WERI-Rb-1 (cell line): ENCODE results near the gene PCLO.
"Not testable (repeated sequence)": the region's sequence is repeated elsewhere in the genome, so short reads cannot be mapped to it uniquely, and the experiment has no call there.

ENCODE experiments used
- DNase-seq: peaks from one replicate; pipeline ENCODE4 v3.0.0-alpha.2; 2020
- H3K27ac ChIP-seq: fragments of 250-450 bp; sonication (Bioruptor Pico); 2 replicates; pipeline ENCODE4 v1.5.1; 2020; ENCODE audit warnings: mild to moderate bottlenecking, moderate library complexity
- H3K27me3 ChIP-seq: fragments of 250-450 bp; sonication (Bioruptor Pico); 2 replicates; pipeline ENCODE4 v1.5.1; 2021; ENCODE audit warnings: mild to moderate bottlenecking, low read depth, moderate library complexity; ENCODE audit not compliant: insufficient read depth, severe bottlenecking
- H3K36me3 ChIP-seq: fragments of 250-450 bp; sonication (Bioruptor Pico); 2 replicates; pipeline ENCODE4 v1.5.1; 2020; ENCODE audit warnings: mild to moderate bottlenecking, moderate library complexity
- H3K4me3 ChIP-seq: 2 replicates; pipeline ENCODE4 v1.5.1; 2011; ENCODE audit warnings: low read depth, mild to moderate bottlenecking, control low read depth, low read length
- H3K9me3 ChIP-seq: fragments of 250-450 bp; sonication (Bioruptor Pico); 2 replicates; pipeline ENCODE4 v1.5.1; 2021; ENCODE audit warnings: mild to moderate bottlenecking, moderate library complexity; ENCODE audit not compliant: severe bottlenecking
- TF ChIP-seq, protein P1 (sequence below): IDR thresholded peaks from 2 replicates; pipeline ENCODE4 v1.5.1; 2011; ENCODE audit warnings: low read depth, mild to moderate bottlenecking, control low read depth, inconsistent platforms, low read length

PCLO gene

DNA sequence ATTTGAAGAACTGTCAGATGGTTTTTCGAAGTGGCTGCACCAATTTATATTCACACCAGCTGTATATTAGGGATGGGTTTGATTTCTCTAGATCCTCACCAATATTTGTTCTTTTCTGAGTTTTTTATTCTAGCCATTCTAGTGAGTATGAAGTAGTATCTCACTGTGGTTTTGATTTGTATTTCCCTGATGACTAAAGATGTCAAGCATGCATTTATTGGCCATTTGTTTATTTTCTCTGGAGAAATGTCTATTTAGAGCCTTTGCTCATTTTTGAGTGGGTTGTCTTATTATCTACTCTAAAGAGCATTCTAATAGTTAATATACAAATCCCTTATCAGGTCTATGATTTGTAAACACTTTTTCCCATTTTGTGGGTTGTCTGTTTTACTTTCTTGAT, 123.9 kb downstream of the PCLO start:
- no peaks in the 10 kb centered on the region for H3K27me3 ChIP-seq
- no peak overlapping the region for H3K27ac ChIP-seq
- TF ChIP-seq, protein P1, sequence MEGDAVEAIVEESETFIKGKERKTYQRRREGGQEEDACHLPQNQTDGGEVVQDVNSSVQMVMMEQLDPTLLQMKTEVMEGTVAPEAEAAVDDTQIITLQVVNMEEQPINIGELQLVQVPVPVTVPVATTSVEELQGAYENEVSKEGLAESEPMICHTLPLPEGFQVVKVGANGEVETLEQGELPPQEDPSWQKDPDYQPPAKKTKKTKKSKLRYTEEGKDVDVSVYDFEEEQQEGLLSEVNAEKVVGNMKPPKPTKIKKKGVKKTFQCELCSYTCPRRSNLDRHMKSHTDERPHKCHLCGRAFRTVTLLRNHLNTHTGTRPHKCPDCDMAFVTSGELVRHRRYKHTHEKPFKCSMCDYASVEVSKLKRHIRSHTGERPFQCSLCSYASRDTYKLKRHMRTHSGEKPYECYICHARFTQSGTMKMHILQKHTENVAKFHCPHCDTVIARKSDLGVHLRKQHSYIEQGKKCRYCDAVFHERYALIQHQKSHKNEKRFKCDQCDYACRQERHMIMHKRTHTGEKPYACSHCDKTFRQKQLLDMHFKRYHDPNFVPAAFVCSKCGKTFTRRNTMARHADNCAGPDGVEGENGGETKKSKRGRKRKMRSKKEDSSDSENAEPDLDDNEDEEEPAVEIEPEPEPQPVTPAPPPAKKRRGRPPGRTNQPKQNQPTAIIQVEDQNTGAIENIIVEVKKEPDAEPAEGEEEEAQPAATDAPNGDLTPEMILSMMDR = no peak
- no peak overlapping the region for H3K4me3 ChIP-seq
- DNase-seq = no peak
- no peaks in the 10 kb centered on the region for H3K36me3 ChIP-seq
- no peaks in the 10 kb centered on the region for H3K9me3 ChIP-seq

DNA sequence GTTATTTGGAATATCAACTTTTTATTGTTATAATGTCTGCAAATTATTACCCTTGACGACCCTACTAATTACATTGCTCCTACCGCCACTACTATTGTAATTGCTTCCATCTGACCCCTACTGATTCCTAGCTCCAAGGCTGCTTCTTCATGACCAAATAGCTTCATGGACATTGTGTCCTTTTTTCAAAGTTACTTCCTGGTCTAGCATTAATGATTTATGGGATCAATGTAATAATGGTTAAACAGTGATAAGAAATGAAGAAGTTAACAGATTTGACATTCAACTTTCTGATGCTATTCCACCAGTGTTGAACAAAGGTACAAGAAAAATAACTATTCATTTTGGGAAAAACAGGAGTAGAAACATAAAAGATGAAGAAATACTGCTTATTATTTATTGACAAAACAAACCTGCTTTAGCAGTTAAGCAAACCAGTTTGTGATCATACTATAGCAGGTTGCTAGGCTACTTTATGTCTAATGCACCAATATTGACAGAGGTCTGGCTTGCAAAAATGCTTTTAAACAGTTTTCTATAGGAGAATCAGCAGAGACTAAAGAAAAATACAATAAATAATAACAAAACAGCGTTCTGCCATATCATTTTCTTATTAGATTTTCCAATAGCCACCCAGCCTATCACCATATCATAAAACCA, 125.8 kb downstream of the PCLO start:
- H3K9me3 ChIP-seq = no peaks in the 10 kb centered on the region
- TF ChIP-seq, protein P1 = no peak
- H3K4me3 ChIP-seq = no peak overlapping the region
- H3K27me3 ChIP-seq = no peaks in the 10 kb centered on the region
- H3K27ac ChIP-seq = no peak overlapping the region
- no peaks in the 10 kb centered on the region for H3K36me3 ChIP-seq
- DNase-seq = no peak

DNA sequence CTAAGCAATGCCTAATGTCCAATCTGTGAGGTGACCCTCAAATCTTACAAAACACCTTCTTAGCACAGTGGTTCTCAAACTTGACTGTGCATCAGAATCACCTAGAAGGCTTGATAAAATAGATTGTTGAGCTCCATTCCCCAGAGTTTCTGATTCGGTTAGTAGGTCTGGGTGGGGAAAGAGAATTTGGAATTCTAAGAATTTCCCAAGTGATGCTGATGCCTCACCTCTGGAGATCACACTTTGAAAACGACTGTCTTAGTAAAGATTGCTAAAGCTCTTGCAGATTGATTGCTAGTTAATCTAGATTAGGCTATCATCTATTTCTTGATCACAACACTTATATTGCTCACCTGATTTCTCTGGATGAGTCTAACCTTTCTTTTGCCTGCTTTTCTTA, 126.6 kb downstream of the PCLO start:
- no peak for DNase-seq
- TF ChIP-seq, protein P1 = no peak
- Histone ChIP-seq H3K27me3 (no peaks in the 10 kb centered on the region), H3K9me3 (no peaks in the 10 kb centered on the region), H3K4me3 (no peak overlapping the region), H3K27ac (no peak overlapping the region), H3K36me3 (no peaks in the 10 kb centered on the region)

DNA sequence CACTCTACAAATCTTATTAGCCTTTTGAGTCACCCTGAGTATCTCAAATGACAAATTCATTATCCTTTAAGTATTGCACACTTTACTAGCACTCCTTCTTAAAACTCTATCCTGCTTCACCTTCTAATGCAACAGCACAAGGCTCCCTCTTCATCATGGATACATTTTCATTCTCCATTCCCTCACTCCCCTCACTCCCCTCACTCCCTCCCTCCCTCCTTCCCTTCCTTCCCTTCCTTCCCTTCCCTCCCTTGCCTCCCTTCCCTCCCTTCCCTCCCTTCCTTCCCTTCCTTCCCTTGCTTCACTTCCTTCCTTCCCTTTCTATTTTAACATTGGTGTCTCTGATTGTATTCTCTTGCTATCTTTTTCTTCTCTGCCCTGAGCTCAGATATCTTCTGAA, 130.5 kb downstream of the PCLO start:
- Histone ChIP-seq H3K4me3 (no peak overlapping the region), H3K9me3 (no peaks in the 10 kb centered on the region), H3K27me3 (no peaks in the 10 kb centered on the region), H3K27ac (no peak overlapping the region), H3K36me3 (no peaks in the 10 kb centered on the region)
- TF ChIP-seq, protein P1 = no peak
- DNase-seq = no peak

DNA sequence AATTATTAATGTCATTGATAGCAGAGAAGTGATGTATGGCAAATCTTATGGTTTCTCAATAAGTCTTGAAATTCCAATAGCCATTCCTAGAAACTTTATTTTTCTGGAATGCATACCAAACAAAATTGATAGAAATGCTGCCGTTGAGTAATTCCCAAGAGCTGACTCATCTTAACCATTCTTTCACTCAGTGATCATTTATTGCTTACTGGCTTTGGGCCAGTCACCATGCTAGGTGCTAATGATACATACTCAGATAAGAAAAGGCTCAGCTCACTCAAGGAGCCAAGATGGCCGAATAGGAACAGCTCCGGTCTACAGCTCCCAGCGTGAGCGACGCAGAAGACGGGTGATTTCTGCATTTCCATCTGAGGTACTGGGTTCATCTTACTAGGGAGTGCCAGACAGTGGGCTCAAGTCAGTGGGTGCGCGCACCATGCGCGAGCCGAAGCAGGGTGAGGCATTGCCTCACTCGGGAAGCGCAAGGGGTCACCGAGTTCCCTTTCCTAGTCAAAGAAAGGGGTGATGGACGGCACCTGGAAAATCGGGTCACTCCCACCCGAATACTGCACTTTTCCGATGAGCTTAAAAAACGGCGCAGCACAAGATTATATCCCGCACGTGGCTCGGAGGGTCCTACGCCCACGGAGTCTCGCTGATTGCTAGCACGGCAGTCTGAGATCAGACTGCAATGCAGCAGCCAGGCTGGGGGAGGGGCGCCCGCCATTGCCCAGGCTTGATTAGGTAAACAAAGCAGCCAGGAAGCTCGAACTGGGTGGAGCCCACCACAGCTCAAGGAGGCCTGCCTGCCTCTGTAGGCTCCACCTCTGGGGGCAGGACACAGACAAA, 138.6 kb downstream of the PCLO start:
- H3K9me3 ChIP-seq, H3K27me3 ChIP-seq, H3K4me3 ChIP-seq, DNase-seq, H3K36me3 ChIP-seq, H3K27ac ChIP-seq: not testable (repeated sequence)

DNA sequence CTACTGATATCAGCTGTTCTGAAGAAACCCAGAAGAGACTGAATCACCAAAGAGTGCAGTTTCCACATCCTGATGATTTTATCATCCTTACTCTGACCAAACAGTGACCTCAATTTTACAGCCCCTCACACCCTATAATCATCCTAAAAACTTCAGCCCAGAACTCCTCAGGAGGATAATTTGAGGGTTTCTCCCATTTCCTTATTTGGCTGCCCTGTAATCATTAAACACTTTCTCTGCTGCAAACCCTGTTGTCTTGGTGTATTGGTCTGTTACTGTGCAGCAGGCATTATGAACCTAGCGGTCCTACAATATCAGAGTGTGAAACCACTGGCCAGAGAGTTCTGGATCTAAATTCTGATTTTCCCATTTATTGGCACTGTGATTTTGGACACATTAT, 141.7 kb downstream of the PCLO start:
- no peaks in the 10 kb centered on the region for H3K27me3 ChIP-seq
- no peaks in the 10 kb centered on the region for H3K9me3 ChIP-seq
- H3K4me3 ChIP-seq = no peak overlapping the region
- H3K36me3 ChIP-seq = no peaks in the 10 kb centered on the region
- DNase-seq = no peak
- TF ChIP-seq, protein P1 = no peak
- no peak overlapping the region for H3K27ac ChIP-seq
